GM21390 (cell line): Measurements from ENCODE around the gene ITPR1.
A peak's percentile ranks its signal among the peaks of the same experiment; 100 is the strongest.

Source experiments
- ATAC-seq: cut with Tn5 transposase; IDR thresholded peaks from one replicate; pipeline ENCODE4 v1.9.1; 2021; ENCODE audit not compliant: unreplicated experiment

ITPR1 gene

DNA sequence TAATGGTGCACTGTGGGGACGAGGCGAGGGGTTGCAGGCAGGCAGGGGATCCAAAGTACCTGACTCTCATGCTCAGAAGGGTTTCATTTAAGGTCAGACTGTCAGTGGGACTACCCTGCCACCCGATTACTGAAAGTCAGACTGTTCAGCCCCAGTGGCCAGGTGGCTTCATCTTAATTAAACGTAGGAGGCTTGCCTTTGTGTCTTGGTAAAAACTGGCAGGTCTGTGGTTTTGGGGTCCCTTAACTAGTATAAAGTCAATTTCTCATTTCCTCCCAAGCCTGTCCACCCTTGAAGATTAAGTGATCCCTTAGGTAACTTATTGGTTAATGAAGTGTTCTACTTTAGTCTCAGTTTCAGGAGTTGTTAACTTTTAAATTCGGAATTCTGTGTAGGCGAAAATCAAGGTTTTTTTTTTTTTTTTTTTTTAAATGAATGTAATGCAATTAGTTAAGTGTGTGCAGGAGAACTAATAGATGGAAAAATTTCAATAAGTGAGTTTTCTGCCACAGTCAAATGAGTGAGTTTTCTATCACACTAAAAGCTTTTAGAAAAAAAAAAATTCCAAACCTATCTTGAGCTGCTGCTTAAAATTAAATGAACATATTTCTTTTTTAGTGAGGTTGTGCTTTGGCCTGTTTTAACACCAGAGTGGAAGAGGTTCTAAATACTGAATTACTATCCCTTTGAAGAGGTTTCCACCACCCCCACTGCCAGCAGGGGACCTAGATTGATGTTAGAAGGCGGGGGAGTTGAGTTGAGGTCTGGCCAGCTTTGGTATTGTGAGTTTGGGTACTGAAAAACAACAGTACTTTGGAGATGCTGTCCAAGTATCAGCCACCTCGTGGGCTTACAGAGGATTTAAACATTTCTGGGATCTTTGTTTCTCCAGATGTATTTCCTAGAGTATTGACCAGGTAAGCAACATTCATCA lies 15.2 kb downstream of the ITPR1 start:
- peak; percentile 69 for ATAC-seq

DNA sequence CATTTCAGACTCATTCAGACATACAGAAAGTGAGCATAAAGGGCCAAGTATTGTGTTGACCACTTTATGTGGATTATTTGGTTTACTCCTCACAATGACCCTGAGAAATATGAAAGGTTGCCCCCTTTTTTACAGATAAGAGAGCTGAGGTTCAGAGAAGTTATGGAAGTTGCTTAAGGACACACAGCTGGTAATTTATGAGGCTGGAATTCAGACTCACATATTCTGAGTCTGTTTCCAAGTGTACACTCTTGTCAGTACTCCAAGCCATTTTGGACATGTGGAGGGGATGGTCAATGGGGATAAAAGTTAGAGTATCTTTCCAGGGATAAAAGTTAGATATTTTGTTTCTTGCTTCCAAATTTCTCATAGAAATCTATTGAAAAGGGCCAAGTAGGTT lies 15.9 kb downstream of the ITPR1 start:
- no peak for ATAC-seq

DNA sequence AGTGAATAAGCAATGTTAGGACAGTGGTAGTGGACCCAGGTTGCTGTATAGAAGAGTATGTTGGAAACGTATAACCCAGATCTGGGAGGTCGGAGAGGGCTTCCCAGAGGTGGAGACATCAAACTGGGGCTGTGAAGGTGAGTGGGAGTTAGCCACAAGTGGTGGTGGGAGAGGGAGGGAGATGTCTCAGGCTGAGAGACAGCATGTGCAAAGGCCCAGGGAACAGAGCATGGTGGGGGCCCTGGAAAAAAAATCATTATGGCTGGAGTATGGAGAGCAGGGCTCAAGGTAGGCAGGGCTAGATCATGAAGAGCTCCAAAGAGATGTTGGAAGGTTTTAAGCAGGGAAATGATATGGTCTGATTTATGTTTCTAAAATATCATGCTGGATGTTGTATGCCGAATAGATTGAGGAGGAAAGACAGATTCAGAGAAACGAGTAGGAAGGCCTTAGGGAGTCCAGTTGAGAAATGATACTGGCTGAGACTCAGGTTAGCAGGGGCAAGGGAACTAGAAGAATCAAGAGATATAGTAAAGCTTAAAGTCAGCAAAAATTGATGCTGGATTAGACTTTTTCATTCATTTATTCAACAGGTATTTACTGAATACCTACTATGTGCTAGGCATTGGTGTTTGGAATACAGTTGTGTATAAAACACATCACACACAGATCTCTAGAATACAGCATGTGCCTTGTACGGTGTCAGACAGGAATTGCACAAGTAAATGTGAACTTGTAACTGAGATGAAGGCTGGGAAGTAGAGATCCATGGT lies 17.0 kb downstream of the ITPR1 start:
- ATAC-seq: no peak

DNA sequence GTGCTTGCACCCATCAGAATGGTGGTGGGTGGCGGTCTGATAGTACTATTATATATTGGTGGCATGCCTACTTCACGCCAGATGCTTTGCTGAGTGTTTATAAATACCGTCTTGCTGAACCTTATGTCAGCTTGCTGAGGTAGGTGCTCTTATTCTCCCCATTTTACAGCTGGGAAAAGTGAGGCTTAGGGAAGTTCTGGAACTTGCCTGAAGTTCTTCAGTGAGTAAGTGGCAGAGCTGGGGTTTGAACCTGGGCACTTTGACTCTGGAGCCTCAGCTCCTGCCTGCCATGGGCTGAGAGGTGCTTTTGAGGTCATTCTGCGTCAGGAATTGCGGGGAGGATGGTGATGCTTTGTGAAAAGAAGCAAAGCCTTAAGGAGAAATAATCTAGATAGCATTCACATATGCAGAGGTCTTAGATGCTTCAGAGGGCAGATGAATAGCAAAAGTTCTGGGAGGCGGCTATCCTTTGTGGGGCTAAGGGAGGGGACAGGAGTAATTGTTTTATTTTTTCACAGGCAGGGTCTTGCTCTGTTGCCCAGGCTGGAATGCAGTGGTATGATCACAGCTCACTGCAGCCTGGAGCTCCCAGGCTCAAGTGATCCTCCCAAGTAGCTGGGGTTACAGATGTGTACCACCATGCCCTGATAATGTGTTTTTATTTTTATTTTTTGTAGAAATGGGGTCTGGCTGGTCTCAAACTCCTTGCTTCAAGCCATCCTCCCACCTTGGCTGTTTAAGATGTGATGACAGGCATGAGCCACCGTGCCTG lies 18.5 kb downstream of the ITPR1 start:
- no peak for ATAC-seq

DNA sequence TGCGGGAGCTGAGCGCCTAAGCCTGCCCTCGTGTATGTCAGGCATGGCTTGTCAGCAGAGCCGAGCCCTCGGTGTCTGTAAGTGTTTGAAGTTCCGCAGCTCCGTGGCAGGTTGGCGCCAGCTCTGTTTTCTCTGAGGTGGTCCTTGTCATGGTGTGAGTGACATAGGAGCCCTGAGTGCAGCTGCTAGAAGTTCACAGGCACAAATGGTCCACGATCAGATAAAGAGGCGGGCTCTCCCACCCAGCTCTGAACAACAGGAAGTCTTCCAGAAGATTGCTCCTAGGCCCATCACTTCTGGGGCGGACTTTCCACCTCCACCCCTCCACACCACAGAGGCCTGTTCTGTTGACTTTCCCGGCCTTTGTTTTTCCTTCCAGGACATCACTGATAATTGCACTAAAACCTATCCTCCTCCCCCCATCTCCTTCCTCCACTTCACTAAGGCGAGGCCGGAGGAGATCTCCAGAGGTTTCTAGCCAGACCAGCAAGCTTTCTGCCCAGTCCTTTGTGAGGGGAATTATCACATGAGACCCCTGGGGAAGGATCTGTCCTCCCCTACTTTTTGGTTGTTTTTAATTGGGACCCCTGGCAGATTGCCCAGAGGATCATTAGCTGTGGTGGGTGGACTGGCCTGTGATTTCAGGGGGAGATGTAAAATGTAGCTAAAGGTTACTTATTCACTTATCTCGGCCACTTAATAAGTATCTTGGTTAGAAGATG lies 19.9 kb downstream of the ITPR1 start:
- no peak for ATAC-seq

DNA sequence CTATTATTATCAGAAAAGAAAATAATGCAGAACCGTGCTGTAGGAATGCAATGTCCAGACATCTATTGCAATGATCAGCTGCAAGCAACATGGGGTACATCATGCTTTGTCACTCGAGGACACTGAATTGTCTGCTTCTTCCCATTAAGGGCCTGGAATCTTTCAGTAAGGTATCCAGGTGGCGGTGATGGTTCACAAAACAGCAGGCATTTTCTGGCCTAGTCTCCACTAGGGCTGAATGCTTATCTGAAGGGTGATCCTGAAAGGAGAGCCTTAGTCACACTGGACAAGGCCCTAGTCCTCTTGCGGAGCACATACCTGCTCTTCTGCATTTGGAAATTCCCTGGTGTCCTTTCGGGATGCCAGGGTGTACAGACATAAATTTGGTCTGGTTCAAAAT lies 21.2 kb downstream of the ITPR1 start:
- ATAC-seq: no peak

DNA sequence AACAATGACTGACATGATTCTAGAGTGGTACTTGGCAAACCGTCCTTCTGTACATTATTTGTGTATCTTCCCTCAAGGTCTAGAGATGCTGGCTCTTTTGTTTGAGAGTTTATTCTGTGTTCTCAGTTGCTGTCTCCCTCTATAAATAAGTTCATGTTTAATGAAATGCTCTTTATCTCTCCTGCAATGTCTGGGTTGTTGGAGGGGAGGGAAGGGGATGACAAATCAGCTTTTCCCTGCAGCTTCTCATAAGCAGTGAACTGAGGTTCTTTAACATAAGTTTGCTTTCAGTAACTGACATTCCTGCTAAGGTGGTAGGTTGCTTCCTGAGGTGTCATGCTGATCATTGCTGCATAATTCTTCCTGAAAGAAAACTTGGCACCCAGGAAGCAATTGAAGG lies 21.8 kb downstream of the ITPR1 start:
- ATAC-seq: no peak

DNA sequence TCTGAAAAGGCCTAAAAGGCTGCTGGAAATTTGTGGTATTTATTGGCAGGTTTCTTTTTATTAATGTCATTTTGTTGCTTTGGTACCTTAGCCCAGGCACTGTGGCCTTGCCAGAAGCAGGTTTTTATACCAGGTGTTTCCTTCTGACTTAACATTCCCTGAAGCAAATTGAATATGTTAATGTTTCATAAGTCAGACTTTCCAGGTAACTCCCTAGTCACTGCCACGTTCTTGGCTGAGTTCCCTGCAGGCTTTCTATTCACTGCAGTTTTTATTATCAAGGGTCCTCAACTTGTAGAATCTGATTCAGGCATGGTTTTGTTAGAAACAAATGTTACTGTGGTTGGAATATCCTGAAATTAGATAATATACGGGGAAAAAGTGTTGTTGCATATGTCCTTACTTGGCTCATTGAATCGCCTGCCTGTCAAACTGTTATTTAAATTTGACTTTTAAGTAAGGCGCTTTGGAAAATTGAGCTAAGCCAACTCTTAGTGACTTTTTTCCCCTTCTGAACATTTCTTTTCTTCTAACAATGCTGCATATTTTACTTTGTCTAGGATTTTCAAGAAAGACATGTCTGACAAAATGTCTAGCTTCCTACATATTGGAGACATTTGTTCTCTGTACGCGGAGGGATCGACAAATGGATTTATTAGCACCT lies 22.9 kb downstream of the ITPR1 start:
- ATAC-seq: no peak

DNA sequence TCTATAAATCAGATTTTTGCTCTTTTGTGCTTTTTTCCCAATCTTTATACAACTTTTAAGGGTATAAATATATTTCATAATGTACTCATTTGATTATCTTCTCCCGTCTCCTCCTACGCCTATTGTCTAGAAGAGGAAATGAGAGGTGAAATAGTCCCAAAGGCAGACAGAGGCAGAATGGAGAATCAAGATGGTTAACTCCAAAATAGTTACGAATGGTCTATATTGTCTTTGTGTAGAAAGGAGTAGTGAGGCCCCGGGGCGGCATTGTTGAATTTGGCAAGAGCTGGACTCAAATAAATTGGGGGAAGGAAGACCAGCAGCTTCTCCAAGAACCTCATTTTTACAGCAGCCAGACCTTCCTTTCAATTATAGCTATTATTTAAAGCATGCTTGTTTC lies 23.9 kb downstream of the ITPR1 start:
- no peak for ATAC-seq

DNA sequence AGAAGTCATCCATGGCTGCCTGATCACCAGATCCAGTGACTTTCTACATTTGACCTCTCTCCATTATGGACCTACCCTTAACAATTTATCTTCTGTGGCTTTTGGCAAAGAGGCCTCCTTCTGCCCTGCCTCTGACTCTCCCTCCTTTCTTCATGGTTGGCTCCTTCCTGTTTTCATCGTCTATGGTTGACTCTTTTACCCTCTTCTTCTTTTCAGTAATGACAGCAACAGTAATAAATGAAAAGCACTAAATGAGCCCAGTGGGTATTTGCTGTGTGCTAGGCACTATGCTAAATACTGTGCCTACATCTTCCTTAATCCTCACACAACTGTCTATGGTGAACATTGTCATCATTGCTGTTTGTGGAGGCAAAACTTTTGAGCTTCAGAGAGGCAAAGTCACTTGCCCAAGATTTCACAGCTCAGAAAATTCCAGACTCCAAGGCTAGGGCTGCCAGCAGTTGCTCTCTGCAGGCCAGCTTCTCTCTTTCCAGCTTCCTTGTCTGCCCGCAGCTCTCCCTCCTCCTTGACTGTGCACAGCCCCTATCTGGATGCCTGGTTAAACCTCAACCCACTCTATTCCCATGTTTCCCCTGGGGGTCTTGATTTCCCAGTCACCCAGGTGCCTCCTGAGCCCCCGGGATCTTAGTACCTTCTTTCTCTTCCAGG lies 24.6 kb downstream of the ITPR1 start:
- ATAC-seq: no peak

DNA sequence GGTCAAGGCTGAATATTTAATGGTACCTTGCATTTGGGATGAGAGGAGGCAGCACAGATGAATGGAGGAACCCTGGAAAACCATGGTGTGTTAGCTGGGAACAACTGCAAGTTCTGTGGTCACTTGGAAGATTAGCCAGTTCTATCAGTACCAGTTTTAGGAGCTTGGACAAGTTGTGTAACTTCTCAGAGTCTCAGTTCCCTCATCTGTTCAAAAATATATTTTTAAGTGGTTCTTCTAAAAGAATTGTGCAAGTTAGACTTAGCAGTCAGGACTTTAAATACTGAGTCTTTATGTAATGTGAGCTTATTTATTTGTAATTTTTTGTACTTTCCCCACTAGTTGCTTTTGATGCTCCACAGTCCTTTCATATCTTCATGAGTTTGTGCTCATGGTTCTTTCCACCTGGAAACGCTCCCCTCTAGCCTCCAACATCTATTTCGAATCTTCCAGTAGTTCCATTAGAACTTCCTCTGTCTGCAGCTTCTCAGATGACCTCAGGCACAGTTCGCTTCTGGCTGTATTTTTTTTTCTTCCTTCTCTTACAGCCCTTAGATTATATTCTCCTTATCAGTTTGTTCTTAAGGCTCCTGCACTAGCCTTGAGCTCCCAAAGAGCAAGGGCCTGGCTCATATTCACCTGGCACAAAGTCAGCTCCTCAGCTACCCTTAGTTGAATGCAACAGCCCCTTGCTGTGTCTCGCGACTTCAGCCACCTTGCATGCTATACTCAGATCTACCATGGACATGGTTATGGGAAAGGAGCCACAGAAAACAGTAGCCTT lies 27.1 kb downstream of the ITPR1 start:
- no peak for ATAC-seq

DNA sequence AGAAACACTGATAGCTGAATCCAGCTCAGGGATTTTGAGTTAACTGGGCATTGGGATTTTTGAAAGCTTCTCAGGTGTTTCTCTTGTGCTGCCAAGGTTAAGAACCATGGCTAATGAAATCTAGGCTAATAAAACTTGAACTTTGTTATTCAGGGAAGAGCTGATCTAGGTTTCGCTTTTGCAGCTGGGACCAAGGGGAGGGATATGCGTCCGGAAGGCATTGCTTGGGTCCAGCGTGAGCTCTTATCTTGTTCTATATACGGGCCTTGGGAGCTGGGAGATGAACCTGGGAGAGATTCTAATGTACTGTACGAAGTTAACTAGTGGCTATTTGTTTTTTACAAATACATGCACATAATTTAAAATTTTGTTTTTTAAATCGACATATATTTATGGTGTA lies 29.8 kb downstream of the ITPR1 start:
- no peak for ATAC-seq

DNA sequence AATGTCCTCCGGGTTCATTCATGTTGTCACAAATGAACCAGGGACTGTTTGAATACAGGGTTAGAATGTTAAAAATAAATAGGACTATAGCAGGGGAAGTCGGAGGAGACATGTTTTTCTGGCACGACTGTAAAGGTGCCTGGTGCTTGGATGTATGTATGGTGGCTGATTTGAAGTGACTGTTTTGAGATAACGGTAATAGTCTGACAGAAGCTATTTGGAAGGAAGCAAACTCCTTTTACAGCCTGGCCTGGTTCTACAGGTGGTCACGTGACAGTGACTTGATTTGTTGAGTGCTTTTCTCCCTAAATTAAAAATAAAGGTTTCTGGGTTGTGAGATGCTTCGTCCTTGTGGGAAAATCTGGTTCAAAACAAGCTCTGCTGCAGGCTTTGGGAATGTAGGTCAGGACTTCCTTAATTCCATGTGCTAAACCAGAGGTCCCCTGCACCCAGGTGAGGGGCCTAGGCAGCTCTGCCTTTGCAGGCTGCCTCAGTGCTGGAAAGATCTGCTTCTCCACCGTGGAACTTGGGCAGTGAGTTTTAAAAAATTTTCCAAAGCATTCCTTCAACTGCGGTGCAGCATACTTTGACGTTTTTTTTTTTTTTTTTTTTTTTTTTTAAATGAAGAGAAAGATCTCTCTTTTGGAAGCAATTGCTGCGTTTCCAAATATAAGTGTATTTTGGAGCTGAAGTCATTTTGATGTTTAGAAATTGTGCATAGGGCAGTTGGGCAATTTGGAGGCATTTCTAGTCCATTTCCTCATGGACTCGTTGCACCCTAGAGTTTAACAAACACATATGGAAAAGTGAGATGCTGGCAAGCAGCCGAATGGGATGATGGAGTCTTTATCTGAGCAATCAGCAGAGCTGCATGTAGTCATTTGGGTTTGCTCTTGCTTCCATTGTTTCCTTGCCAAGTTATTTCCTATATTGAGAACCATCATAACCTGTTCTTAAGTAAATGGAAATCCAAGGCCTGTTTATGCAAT lies 30.9 kb downstream of the ITPR1 start:
- ATAC-seq: no peak

DNA sequence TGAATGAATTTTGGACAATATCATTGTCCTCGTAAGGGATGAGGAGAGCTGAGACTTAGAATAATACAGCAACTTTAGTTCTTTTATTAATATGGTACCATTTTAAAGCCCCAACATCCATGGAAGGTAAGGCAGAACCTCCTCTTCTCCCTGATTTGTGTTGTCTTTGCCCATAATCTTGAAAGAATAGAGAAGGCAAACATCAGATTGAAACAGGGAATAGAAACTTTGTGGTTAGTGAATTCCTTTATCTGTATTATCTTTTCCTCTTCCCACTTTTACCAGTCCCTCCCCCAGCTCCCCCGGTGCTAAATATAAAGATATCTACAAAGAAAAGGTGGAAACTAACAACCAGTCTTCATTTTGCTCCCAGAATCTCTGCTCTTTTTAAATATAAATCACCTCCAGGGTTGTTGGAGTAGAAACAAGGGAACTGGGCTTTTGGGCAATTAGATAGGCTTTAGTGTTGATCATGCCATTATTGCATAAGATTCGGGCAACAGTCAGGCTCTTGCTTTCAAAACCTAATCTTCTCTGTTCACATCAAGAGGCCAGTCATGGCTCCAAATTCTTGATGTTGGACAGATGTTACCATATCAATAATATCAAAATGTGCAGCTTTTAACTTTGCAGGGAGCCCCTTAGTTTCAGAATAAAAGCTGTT lies 32.5 kb downstream of the ITPR1 start:
- ATAC-seq: no peak

DNA sequence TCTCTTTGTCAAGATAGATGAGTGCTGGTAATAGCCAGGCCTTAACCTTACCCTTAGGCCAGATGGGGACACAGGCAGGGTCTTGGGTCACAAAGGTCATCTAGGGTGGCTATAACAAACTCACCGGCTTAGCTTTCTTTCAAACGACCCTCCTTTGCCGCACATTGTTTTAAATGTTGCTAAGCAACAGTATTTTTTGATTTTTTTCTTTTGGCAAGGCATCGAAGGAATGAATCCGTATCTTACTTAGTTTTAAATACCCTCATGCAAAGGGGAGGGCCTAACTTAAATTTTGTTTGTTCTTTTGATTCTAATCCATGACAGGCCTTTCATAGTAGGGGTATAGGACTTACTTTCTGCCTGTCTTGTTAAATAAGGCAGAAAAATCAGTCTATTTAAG lies 35.2 kb downstream of the ITPR1 start:
- ATAC-seq: no peak

DNA sequence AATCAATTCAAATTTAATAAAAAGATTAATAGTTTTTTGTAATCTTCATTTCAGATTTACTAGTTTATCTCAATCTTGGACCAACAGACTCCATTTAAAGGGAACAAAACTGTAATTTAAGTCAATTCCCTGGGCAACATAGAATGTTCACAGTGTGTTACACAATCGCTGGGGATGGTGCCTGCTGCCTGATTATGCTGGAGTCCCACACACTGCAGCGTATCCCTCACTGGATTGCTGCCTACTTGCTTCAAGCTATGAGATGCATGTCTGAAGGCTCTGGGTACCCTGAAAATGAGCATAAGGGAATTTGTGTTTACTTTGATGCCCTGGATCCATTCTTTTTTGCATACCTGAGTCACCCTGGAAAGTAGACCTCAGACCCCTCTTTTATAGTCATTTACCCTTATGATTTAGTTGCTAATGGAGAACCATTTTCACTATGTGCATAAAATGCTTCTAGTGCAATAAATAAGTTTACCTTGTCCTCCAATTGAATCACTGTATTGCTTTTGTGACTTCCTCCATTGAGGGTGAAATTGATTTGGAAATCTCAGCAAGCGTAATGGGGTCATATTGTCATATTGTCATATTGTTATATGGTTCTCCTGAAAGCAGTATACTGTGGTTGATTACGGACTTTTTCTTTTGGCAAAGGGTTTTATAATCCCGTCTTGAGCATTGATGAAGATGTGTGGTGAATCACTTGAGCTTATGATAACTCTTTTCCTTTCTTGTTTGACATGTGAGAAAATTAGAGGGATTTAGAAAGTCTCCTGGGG lies 35.9 kb downstream of the ITPR1 start:
- no peak for ATAC-seq
